ENCODE results near the gene STAC. TPM values are rescaled to one million over a fixed set of nuclear protein-coding genes. Genes with fewer than 3 reads are reported as not detected.

STAC gene
- polyA plus RNA-seq (ENCODE audit: insufficient read length) = 35.4 TPM

DNA sequence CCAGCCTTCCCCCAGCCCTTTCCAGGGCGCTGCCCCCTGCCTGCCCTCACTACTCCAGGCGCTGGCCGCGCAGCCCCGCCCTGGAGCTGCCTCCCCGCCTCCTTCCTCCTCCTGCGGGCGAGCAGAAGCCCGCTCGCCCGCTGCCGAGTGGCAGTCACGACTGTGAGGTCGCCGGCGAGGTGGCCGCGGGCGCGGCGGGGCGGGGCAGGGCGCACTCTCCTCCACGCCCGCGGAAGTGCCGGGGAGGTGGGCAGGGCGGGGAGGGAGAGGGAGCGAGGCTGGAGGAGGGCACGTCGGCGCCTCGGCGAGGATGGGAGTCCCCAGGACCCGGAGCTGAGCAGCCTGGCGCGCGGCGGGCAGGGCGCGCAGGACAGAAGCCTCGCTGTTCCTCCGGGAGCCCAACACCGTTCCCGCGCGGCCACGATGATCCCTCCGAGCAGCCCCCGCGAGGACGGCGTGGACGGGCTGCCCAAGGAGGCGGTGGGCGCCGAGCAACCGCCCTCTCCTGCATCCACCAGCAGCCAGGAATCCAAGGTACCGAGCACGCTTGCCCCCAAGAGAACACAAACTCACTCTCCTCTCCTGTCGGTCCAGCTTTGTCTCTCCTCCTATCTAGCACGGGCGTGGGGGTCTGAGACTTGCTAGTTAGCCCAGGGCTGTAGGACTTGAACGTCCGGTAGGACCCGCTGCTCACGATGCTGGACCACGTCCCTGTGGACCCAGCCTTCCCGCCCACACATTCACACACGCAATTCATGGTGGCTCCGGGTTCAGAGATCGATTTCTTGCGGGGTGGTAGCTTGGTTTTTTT is at the start of gene STAC:
Gene STAC (plus strand): TSS at position 284 of the 811 bp plus-strand sequence. CDS start 140 bp downstream, at position 424.
- DNase-seq = peak; percentile 40

- no peak for DNase-seq
Measured at GRCh38 chr3:36332139-36332538, 48.2 kb upstream of the STAC start.

DNA sequence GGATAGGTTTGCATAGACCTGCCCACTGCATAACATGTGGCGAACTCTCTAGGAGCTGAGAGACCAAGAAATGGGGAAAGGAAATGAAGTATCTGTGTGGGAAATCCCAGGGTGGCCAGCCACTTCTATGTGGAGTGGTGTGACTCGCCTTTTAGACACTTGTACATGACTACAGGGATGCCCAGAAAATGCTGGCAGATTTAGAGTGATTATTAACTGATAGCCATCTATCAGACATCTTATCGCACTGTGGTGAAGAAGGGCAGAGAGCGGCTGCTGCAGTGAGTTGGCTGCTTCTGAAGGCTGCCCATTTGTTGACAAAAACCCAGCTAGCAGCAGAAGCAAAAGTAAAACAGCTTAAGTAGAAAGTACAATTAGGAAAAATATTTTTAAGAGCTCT is 18.1 kb upstream of the STAC start:
- DNase-seq = no peak

DNA sequence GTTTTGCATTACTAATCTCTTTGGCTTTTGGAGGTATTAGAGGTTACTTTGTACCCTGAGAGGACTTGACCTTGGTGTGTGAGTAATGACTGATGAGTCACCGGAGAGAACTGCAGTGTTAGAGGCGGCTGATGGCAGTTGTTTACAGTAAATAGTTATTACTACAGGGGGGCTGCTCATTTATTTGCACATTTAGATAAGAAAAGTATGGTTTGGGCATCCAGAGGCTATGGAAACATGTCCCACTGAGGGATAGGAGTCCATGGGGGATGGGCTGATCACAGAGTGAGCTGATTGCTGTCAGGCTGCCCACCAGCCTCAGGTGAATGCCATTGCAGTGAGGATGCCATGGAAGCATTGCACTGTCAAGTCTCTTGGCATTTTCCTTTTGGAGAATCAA is 17.3 kb upstream of the STAC start:
- DNase-seq = no peak

DNA sequence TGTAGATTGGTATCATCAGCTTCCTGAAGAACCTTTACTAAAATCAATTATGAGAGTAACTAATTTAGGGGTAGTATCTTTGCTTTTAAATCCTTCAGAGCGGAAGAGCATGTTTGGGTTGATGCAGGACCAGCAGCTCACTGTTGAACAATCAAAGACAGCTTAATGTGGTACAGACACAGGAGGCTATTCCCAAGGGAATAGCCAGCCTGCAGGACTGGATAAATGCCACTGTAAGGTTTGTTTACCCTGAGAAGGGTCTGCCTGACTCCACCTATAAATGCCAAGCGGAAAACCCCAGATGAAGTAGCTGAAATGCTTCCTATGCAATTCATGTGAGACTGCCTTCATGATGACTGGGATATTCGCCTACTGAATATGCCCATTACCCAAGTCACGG is 16.0 kb upstream of the STAC start:
- no peak for DNase-seq

- no peak for DNase-seq
Measured at GRCh38 chr3:36365829-36366228, 14.5 kb upstream of the STAC start.

GRCh38 chr3:36366308-36366707 is 14.0 kb upstream of the STAC start:
- no peak for DNase-seq

GRCh38 chr3:36367912-36368573 is 12.3 kb upstream of the STAC start:
- DNase-seq = no peak

- no peak for DNase-seq
Measured at GRCh38 chr3:36372534-36372935, 7.8 kb upstream of the STAC start.

- DNase-seq = peak; percentile 19
Measured at GRCh38 chr3:36373084-36373483, 7.2 kb upstream of the STAC start.

GRCh38 chr3:36373666-36374065 is 6.6 kb upstream of the STAC start:
- DNase-seq = peak; percentile 30

GRCh38 chr3:36379872-36380220 is 458 bp upstream of the STAC start:
- DNase-seq = no peak

DNA sequence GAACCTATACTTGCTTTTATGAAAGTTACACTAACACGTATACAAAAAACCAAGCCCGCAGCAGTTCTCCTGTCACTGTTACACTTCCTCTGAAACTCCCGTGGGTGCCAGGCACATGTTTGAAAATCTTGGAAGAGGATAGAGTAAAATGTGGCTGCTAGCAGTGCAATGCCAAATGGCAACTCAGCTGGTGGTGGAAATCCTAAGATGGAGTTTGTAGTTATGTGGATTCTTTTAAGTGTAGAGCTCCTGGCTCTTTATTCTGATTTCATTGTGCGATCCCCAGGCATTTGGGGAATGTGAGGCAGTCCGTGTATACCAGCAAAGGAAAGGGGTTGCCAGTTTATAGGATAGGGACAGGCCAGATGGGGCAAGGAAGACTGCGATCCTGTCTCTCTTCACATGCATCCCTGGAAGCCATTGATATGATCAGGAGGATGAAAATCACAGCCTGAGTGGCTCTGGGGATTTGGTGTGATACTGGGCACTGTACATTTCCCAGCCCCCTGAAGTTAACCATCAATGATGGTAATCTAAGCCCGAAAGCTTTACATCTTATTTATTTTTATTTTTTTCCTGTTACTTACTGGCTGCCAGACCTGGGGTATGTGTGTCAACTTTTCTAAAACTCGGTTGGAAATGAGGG is 1.1 kb downstream of the STAC start:
- DNase-seq = no peak

- DNase-seq = no peak
Measured at GRCh38 chr3:36393563-36393962, 13.3 kb downstream of the STAC start.

DNA sequence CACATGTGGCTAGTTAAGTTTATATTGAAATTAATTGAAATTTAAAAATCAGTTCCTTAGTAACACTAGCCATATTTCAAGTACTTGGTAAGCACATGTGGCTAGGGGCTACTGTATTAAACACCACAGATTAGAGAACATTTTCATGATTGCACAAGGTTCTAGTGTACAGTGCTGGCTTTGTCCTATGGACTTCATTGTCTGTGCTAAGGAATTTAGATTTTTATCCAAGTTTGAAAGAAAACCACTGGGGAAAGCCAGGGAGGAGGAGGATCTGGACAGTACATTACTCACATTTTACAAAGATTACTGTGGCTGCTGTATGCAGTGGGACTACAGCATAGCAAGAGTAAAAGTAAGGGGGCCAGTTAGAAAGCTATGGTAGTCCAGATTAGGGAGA is 13.9 kb downstream of the STAC start:
- no peak for DNase-seq

- DNase-seq = peak; percentile 22
Measured at GRCh38 chr3:36397841-36398240, 17.5 kb downstream of the STAC start.

GRCh38 chr3:36399933-36400332 is 19.6 kb downstream of the STAC start:
- no peak for DNase-seq

GRCh38 chr3:36401056-36401455 is 20.8 kb downstream of the STAC start:
- no peak for DNase-seq

DNA sequence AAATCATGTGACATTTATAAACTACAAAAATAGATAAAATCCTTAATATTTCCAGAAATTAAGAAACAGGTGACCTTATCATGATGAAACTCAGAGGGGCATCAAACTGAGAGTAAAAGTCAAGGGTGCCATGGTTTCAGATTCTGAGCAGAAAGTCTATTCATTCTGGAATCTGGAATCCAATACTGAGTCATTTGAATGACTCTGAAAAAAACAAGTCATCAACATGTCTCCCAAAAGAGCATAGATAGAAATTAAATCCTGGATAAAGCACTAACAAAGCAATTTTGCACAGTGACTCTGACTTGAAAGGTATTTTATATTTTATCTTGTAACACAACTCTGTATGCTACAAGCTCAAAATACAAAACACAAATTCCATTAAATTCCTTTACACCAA is 23.4 kb downstream of the STAC start:
- no peak for DNase-seq

- DNase-seq = no peak
Measured at GRCh38 chr3:36405190-36405589, 24.9 kb downstream of the STAC start.

DNA sequence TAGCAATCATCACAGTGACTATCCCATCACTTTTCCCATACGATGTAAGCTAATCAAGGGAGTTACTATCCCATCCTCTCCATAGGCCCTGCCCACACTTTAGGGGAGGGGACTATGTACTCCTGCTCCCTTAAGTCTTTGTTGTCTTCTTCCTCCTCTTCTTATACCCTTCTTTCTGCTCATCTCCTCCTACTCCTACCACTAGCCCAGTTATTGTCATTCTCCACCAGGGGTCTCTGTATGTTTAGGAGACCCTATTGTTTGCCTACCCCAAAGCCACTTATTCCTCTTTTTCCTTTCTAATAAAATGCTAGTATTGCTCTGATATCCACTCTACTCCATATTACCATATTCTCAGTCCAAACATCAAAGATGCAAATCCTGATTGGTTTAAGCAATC is 27.8 kb downstream of the STAC start:
- DNase-seq = no peak

DNA sequence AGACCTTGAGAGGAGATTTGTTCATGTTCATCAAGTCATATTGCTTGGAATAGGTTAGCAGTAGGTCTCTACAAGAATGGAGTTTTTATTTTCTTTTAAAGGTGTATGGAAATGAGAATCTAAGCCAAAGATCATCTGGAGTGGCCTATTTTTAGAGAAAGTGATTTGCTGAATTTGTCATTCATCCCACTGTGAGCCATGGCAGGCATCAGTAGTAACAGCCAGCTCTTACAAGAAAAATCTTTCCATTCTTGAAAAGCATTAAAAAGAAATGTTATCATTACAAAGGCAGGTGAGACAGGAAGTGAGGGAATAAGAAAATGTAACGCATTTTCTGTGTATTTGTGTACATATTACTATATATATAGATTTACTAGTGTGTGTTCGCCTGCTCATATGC is 29.6 kb downstream of the STAC start:
- DNase-seq = no peak

DNA sequence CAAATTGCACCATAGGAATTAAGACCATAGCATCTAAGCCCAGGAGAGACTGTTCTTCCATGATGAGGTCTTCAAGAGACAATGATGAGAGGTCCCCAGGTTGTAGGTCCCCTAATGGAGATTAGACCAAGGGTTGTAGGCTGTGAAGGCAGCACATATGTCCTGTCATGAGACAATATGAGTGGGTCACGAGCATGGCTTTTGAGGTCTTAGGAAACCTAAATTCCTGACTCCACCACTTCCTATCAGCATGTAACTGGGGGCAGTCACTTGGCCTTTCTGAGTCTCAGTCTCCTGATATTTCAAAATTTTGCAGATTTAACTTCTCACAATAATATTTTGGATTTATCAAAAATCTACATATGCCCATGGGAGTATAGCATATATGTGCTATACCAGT is 31.3 kb downstream of the STAC start:
- DNase-seq = no peak

DNA sequence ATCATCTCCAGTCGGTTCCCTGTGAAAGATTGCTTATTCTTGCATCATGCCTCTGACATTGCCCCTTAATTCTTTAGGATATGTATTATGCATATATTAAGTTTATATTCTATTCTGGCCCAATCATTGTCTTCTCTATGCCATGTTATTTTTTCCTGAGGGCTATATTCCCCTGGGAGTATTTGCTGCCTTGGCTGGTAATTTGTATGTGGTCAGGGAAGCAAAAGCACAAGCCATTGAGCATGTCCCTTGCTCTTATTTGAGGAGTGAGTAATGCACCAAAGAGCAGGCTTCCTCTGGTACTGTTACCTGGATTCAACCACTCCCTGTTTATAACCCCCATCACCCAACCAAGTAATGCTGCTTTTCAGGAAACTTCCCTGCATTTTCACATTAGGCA is 36.3 kb downstream of the STAC start:
- DNase-seq = no peak
